Upper lobe of left lung (tissue), 4 donors: ENCODE results near the gene SELENOM.

Source experiments
- EP300 ChIP-seq, 4 donors: sonication (generic); formaldehyde crosslinking; IDR thresholded peaks; one replicate each; pipeline ENCODE4 v1.5.1; 2017; ENCODE audit warnings: antibody characterized with exemption in 4 of 4, control low read depth in 2 of 4
- POLR2A ChIP-seq, 4 donors: fragments of 450-650 bp; IDR thresholded peaks; one replicate each; pipeline ENCODE4 v1.5.1; 2016 to 2017; ENCODE audit warnings: antibody characterized with exemption in 4 of 4, mild to moderate bottlenecking in 2 of 4
- POLR2AphosphoS5 ChIP-seq, 2 donors: sonication (generic); formaldehyde crosslinking; IDR thresholded peaks; one replicate each; pipeline ENCODE4 v1.5.1; 2017; ENCODE audit warnings: antibody characterized with exemption in 2 of 2
- TF ChIP-seq, protein P1 (sequence below), 6 experiments: fragments of 450-650 bp in 4 of 6; fragments of 200-600 bp in 2 of 6; sonication (generic) in 2 of 6; IDR thresholded peaks; one replicate each; pipeline ENCODE4 v1.5.1; 2016 to 2019; ENCODE audit warnings: antibody characterized with exemption in 6 of 6

DNA sequence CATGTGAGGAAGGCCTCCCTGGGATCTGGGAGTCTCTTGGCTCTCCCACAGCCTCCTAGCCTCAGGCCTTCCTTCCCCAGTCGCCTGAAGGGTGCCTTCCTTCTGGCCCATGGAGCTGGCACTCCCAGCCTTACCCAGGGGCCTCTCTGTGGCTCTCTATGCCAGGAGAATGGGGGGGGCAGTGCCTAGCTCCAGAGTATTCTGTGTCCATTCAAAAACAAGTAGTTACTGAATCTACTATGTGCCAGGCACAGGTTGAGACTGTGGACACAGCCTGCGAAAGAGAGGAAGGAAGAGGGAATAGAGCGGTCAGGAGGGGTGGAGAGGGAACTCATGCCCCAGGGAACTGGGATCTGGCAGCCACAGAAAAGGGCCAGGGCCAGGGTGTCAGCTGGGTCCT lies 35.7 kb upstream of the SELENOM start:
- TF ChIP-seq POLR2A (IDR thresholded peaks at IDR 0.05): no peak
- TF ChIP-seq, protein P1, sequence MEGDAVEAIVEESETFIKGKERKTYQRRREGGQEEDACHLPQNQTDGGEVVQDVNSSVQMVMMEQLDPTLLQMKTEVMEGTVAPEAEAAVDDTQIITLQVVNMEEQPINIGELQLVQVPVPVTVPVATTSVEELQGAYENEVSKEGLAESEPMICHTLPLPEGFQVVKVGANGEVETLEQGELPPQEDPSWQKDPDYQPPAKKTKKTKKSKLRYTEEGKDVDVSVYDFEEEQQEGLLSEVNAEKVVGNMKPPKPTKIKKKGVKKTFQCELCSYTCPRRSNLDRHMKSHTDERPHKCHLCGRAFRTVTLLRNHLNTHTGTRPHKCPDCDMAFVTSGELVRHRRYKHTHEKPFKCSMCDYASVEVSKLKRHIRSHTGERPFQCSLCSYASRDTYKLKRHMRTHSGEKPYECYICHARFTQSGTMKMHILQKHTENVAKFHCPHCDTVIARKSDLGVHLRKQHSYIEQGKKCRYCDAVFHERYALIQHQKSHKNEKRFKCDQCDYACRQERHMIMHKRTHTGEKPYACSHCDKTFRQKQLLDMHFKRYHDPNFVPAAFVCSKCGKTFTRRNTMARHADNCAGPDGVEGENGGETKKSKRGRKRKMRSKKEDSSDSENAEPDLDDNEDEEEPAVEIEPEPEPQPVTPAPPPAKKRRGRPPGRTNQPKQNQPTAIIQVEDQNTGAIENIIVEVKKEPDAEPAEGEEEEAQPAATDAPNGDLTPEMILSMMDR (IDR thresholded peaks at IDR 0.05): no peak
- no peak for TF ChIP-seq POLR2AphosphoS5 (IDR thresholded peaks at IDR 0.05)
- no peak for TF ChIP-seq EP300 (IDR thresholded peaks at IDR 0.05)
